H9 (cell line): Measurements from ENCODE around the gene GMPR2. TPM values are rescaled to one million over a fixed set of nuclear protein-coding genes. Genes with fewer than 3 reads are reported as not detected.

Source experiments
- DNase-seq: peaks from one replicate; pipeline ENCODE4 v3.0.0-alpha.2; 2017
- H2AFZ ChIP-seq: one replicate; pipeline ENCODE4 v1.6.1; 2013; ENCODE audit warnings: mild to moderate bottlenecking, low read length, control low read depth, moderate library complexity
- H2AK5ac ChIP-seq: 2 replicates; pipeline ENCODE4 v1.6.1; 2013; ENCODE audit warnings: low read length, control low read depth, mixed read lengths; ENCODE audit not compliant: insufficient read length
- H2BK120ac ChIP-seq: one replicate; pipeline ENCODE4 v1.6.1; 2013; ENCODE audit warnings: low read depth, mild to moderate bottlenecking, low read length, control low read depth, inconsistent platforms; ENCODE audit not compliant: poor library complexity, severe bottlenecking
- H2BK12ac ChIP-seq: 2 replicates; pipeline ENCODE4 v1.6.1; 2013; ENCODE audit warnings: low read length, control low read depth, mixed read lengths, low read depth; ENCODE audit not compliant: insufficient read length
- H2BK15ac ChIP-seq: 2 replicates; pipeline ENCODE4 v1.6.1; 2013; ENCODE audit warnings: low read depth, low read length, control low read depth
- H2BK20ac ChIP-seq: one replicate; pipeline ENCODE4 v1.6.1; 2013; ENCODE audit warnings: low read depth, mild to moderate bottlenecking, low read length, control low read depth, inconsistent platforms; ENCODE audit not compliant: poor library complexity, severe bottlenecking
- H2BK5ac ChIP-seq: 2 replicates; pipeline ENCODE4 v1.6.1; 2013; ENCODE audit warnings: low read length, control low read depth, mixed read lengths; ENCODE audit not compliant: insufficient read length
- H3K14ac ChIP-seq: 2 replicates; pipeline ENCODE4 v1.6.1; 2013; ENCODE audit warnings: low read length, control low read depth; ENCODE audit not compliant: insufficient read depth
- H3K18ac ChIP-seq: 2 replicates; pipeline ENCODE4 v1.6.1; 2013; ENCODE audit warnings: low read depth, mild to moderate bottlenecking, mixed read lengths, low read length, control low read depth; ENCODE audit not compliant: insufficient read length
- H3K23ac ChIP-seq: 2 replicates; pipeline ENCODE4 v1.6.1; 2013; ENCODE audit warnings: low read length, control low read depth, mixed read lengths, low read depth; ENCODE audit not compliant: insufficient read length
- H3K23me2 ChIP-seq: 2 replicates; pipeline ENCODE4 v1.6.1; 2013; ENCODE audit warnings: low read depth, mild to moderate bottlenecking, mixed read lengths, low read length, control low read depth; ENCODE audit not compliant: insufficient read length, poor library complexity, severe bottlenecking
- H3K27ac ChIP-seq: 2 replicates; pipeline ENCODE4 v1.5.1; 2013; ENCODE audit warnings: low read length, control low read depth, mixed read lengths, low read depth; ENCODE audit not compliant: insufficient read length
- H3K27me3 ChIP-seq: 2 replicates; pipeline ENCODE4 v1.6.1; 2013; ENCODE audit warnings: low read length, control low read depth, inconsistent platforms; ENCODE audit not compliant: insufficient read depth
- H3K4ac ChIP-seq: 2 replicates; pipeline ENCODE4 v1.6.1; 2013; ENCODE audit warnings: low read depth, mild to moderate bottlenecking, control low read depth, inconsistent platforms, low read length, moderate library complexity
- H3K4me1 ChIP-seq: 2 replicates; pipeline ENCODE4 v1.6.1; 2013; ENCODE audit warnings: low read length, control low read depth, inconsistent platforms; ENCODE audit not compliant: insufficient read depth
- H3K4me2 ChIP-seq: 2 replicates; pipeline ENCODE4 v1.6.1; 2013; ENCODE audit warnings: low read length, control low read depth, mixed read lengths; ENCODE audit not compliant: insufficient read length, insufficient read depth
- H3K56ac ChIP-seq: 2 replicates; pipeline ENCODE4 v1.6.1; 2013; ENCODE audit warnings: low read depth, mild to moderate bottlenecking, mixed read lengths, low read length, control low read depth; ENCODE audit not compliant: insufficient read length
- H3K79me1 ChIP-seq: 2 replicates; pipeline ENCODE4 v1.6.1; 2013; ENCODE audit warnings: low read depth, mild to moderate bottlenecking, moderate library complexity, low read length, control low read depth, inconsistent platforms; ENCODE audit not compliant: insufficient read depth, poor library complexity, severe bottlenecking
- H3K79me2 ChIP-seq: 2 replicates; pipeline ENCODE4 v1.6.1; 2013; ENCODE audit warnings: low read length, control low read depth, inconsistent platforms; ENCODE audit not compliant: insufficient read depth
- H3K9ac ChIP-seq: 2 replicates; pipeline ENCODE4 v1.6.1; 2013; ENCODE audit warnings: low read length, control low read depth, mixed read lengths; ENCODE audit not compliant: insufficient read length; ENCODE audit errors: extremely low read depth
- H3K9me3 ChIP-seq: one replicate; pipeline ENCODE4 v1.6.1; 2013; ENCODE audit warnings: low read depth, low read length, inconsistent platforms; ENCODE audit not compliant: control insufficient read depth
- H3T11ph ChIP-seq: one replicate; pipeline ENCODE4 v1.6.1; 2013; ENCODE audit warnings: mild to moderate bottlenecking, low read length, control low read depth, inconsistent platforms
- H4K20me1 ChIP-seq: one replicate; pipeline ENCODE4 v1.6.1; 2013; ENCODE audit not compliant: control insufficient read depth, insufficient read length, insufficient read depth
- H4K5ac ChIP-seq: 2 replicates; pipeline ENCODE4 v1.6.1; 2013; ENCODE audit warnings: low read depth, mild to moderate bottlenecking, mixed read lengths, low read length, control low read depth; ENCODE audit not compliant: insufficient read length
- H4K8ac ChIP-seq: replicated peaks from 2 replicates; pipeline ENCODE4 v1.6.1; 2013; ENCODE audit warnings: low read length, control low read depth, mixed read lengths, low read depth; ENCODE audit not compliant: insufficient read length
- H4K91ac ChIP-seq: 2 replicates; pipeline ENCODE4 v1.6.1; 2013; ENCODE audit warnings: low read depth, mild to moderate bottlenecking, moderate library complexity, mixed read lengths, low read length, control low read depth; ENCODE audit not compliant: insufficient read length
- H3K27ac Mint-ChIP-seq, 3 experiments: 2 replicates in 2 of 3; 3 replicates in 1 of 3; pipeline ENCODE4 v1.8.0; 2020 to 2021; ENCODE audit warnings: mixed read lengths in 3 of 3, mild to moderate bottlenecking in 1 of 3, moderate library complexity in 1 of 3
- H3K27me3 Mint-ChIP-seq: 2 replicates; pipeline ENCODE4 v1.8.0; 2021; ENCODE audit warnings: low read depth, mild to moderate bottlenecking, moderate library complexity, mixed read lengths
- H3K36me3 Mint-ChIP-seq, 3 experiments: 2 replicates in 2 of 3; 3 replicates in 1 of 3; pipeline ENCODE4 v1.8.0; 2020 to 2021; ENCODE audit warnings: low read depth in 3 of 3, mixed read lengths in 3 of 3; ENCODE audit not compliant: insufficient read depth in 1 of 3
- H3K4me1 Mint-ChIP-seq, 2 experiments: 2 replicates each; pipeline ENCODE4 v1.8.0; 2020; ENCODE audit warnings: mixed read lengths in 2 of 2
- H3K4me3 Mint-ChIP-seq, 2 experiments: 2 replicates in 1 of 2; 3 replicates in 1 of 2; pipeline ENCODE4 v1.8.0; 2020 to 2021; ENCODE audit warnings: mild to moderate bottlenecking in 2 of 2, mixed read lengths in 2 of 2, moderate library complexity in 1 of 2
- H3K9me3 Mint-ChIP-seq, 2 experiments: 2 replicates in 1 of 2; 3 replicates in 1 of 2; pipeline ENCODE4 v1.8.0; 2020; ENCODE audit warnings: mild to moderate bottlenecking in 2 of 2, mixed read lengths in 2 of 2, moderate library complexity in 1 of 2
- WGBS: extraction: QIAGEN DNeasy Blood & Tissue Kit; methylation state at CpG from one replicate; pipeline ENCODE4 v1.1.7; 2013; ENCODE audit warnings: missing lambda C conversion rate, low lambda C conversion rate, mixed read lengths; ENCODE audit not compliant: insufficient read length; ENCODE audit errors: extremely low coverage; 5-methylcytosine and 5-hydroxymethylcytosine counted together
- total RNA-seq: library from RNA; stranded (reverse); gene quantifications from 2 replicates; pipeline ENCODE4 v1.2.1, GENCODE V29; 2021
- TF ChIP-seq, protein P1 (sequence below): fragments of 200-600 bp; sonication (generic); conservative IDR thresholded peaks from 3 replicates; pipeline ENCODE4 v1.8.0; 2021; ENCODE audit warnings: antibody characterized with exemption, mild to moderate bottlenecking

GMPR2 gene
- total RNA-seq, 1 experiment from 2014 or later: 84.7 TPM

GRCh38 chr14:24284501-24285035 is 51.8 kb downstream of the GMPR2 start:
- TF ChIP-seq, protein P1, sequence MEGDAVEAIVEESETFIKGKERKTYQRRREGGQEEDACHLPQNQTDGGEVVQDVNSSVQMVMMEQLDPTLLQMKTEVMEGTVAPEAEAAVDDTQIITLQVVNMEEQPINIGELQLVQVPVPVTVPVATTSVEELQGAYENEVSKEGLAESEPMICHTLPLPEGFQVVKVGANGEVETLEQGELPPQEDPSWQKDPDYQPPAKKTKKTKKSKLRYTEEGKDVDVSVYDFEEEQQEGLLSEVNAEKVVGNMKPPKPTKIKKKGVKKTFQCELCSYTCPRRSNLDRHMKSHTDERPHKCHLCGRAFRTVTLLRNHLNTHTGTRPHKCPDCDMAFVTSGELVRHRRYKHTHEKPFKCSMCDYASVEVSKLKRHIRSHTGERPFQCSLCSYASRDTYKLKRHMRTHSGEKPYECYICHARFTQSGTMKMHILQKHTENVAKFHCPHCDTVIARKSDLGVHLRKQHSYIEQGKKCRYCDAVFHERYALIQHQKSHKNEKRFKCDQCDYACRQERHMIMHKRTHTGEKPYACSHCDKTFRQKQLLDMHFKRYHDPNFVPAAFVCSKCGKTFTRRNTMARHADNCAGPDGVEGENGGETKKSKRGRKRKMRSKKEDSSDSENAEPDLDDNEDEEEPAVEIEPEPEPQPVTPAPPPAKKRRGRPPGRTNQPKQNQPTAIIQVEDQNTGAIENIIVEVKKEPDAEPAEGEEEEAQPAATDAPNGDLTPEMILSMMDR: no peak

More at GRCh38 chr14:24284501-24285035, 51.8 kb downstream of the GMPR2 start:
- H4K5ac ChIP-seq: no peak overlapping the region
- H3K14ac ChIP-seq: no peak overlapping the region; the same call in 1 of the 2 replicates
- no peaks in the 10 kb centered on the region for H3K23me2 ChIP-seq
- H3K27ac ChIP-seq: no peak overlapping the region
- no peak overlapping the region for H2AFZ ChIP-seq
- H3K9me3 ChIP-seq: no peaks in the 10 kb centered on the region
- no peak overlapping the region for H3T11ph ChIP-seq
- no peak overlapping the region for H2BK20ac ChIP-seq
- no peaks in the 10 kb centered on the region for H3K79me2 ChIP-seq
- no peak overlapping the region for H4K8ac ChIP-seq
- no peaks in the 10 kb centered on the region for H3K27me3 ChIP-seq
- peak overlapping the region in 1 of 3 experiments; percentile 39; a peak in 1 of 7 replicates for H3K27ac Mint-ChIP-seq
- no peak overlapping the region for H2BK12ac ChIP-seq
- no peaks in the 10 kb centered on the region for H3K4me1 ChIP-seq
- H3K4ac ChIP-seq: no peak overlapping the region
- H4K91ac ChIP-seq: no peak overlapping the region
- H3K4me3 Mint-ChIP-seq: no peak overlapping the region
- no peak overlapping the region for H2BK5ac ChIP-seq
- no peak overlapping the region for H2AK5ac ChIP-seq
- no peak overlapping the region for H3K18ac ChIP-seq
- no peak overlapping the region for H2BK120ac ChIP-seq
- H3K4me1 Mint-ChIP-seq: peaks cover 2% of the 10 kb centered on the region in 2 experiments; a peak in 1 of 4 replicates
- no peak overlapping the region for H3K4me2 ChIP-seq
- no CpG with 5 or more reads among the region's 11 CpGs for WGBS
- DNase-seq: no peak
- H2BK15ac ChIP-seq: no peak overlapping the region
- H3K36me3 Mint-ChIP-seq: no peaks in the 10 kb centered on the region
- H3K9me3 Mint-ChIP-seq: no peaks in the 10 kb centered on the region
- H3K23ac ChIP-seq: no peak overlapping the region
- no peaks in the 10 kb centered on the region for H4K20me1 ChIP-seq
- H3K56ac ChIP-seq: no peak overlapping the region
- H3K79me1 ChIP-seq: no peaks in the 10 kb centered on the region
- H3K9ac ChIP-seq: peak overlapping the region; percentile 9
- no peaks in the 10 kb centered on the region for H3K27me3 Mint-ChIP-seq
